ENCODE data around the gene RAPGEF4. TPM values are rescaled to one million over a fixed set of nuclear protein-coding genes. Genes with fewer than 3 reads are reported as not detected.
A peak's percentile ranks its signal among the peaks of the same experiment; 100 is the strongest.

The RAPGEF4 gene
- polyA plus RNA-seq, 3 donors = not detected

DNA sequence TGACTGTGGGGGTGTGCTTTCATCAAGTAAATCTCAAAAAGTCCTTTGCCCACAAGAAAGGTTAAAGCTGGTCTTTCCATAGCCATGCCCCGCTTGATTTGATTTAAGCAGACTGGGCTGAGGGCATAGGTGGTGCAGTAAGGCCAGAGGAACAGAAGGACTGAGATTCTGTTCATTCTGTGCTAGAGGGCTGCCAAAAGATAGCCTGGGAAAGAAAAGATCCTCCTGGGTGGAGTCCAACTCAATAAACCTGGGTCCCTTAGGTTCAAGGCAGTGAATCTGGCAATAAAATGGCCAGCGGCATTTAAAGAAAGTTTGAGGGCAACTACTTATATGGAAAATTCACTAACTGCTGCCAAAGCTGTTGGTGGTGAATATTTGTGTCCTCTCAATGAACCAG lies 280.8 kb downstream of the RAPGEF4 start:
- Mint-ChIP-seq H3K27me3 (ENCODE audit: low read depth in 3 of 3) (peaks cover 5 to 11% (median 5%) of the 10 kb centered on the region in 3 donors), H3K4me3 (no peak overlapping the region), H3K36me3 (no peaks in the 10 kb centered on the region), H3K4me1 (peaks cover 8% of the 10 kb centered on the region), H3K27ac (no peak overlapping the region), H3K9me3 (peaks cover 0 to 2% (median 0%) of the 10 kb centered on the region in 7 donors)
- no peak for DNase-seq
- H3K27me3 ChIP-seq (ENCODE audit: control insufficient read depth in 2 of 2, insufficient read depth in 2 of 2, low read length in 2 of 2) = peaks cover 0 to 5% of the 10 kb centered on the region in 2 donors
- TF ChIP-seq, protein P1, sequence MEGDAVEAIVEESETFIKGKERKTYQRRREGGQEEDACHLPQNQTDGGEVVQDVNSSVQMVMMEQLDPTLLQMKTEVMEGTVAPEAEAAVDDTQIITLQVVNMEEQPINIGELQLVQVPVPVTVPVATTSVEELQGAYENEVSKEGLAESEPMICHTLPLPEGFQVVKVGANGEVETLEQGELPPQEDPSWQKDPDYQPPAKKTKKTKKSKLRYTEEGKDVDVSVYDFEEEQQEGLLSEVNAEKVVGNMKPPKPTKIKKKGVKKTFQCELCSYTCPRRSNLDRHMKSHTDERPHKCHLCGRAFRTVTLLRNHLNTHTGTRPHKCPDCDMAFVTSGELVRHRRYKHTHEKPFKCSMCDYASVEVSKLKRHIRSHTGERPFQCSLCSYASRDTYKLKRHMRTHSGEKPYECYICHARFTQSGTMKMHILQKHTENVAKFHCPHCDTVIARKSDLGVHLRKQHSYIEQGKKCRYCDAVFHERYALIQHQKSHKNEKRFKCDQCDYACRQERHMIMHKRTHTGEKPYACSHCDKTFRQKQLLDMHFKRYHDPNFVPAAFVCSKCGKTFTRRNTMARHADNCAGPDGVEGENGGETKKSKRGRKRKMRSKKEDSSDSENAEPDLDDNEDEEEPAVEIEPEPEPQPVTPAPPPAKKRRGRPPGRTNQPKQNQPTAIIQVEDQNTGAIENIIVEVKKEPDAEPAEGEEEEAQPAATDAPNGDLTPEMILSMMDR (IDR thresholded peaks at IDR 0.05) = no peak
- H3K4me1 ChIP-seq (ENCODE audit: control insufficient read depth in 1 of 2, insufficient read depth in 2 of 2, low read length in 2 of 2) = no peaks in the 10 kb centered on the region
- 100% methylated on average over 1 of the region's 2 CpGs for WGBS (ENCODE audit: insufficient coverage)
- no peak overlapping the region for H3K27ac ChIP-seq (ENCODE audit: low read depth in 1 of 2, low read length in 2 of 2)
- no peaks in the 10 kb centered on the region for H3K79me2 ChIP-seq (ENCODE audit: insufficient read depth, low read length)
- no peaks in the 10 kb centered on the region for H4K20me1 ChIP-seq (ENCODE audit: insufficient read depth, low read length)
- H3K4me2 ChIP-seq (replicated peaks; ENCODE audit: extremely low read depth, low read length, poor library complexity, severe bottlenecking) = no peak overlapping the region
- no peaks in the 10 kb centered on the region for H3K36me3 ChIP-seq (replicated peaks in 1 of 2; ENCODE audit: control insufficient read depth in 1 of 2, insufficient read depth in 2 of 2, low read length in 2 of 2)
- intact Hi-C loops (cut with micrococcal nuclease) = no loop called here
- H3K9ac ChIP-seq (ENCODE audit: insufficient read depth, low read length, poor library complexity, severe bottlenecking) = no peak overlapping the region
- no peak overlapping the region for H3K4me3 ChIP-seq (replicated peaks in 1 of 3; ENCODE audit: low read depth in 2 of 3, low read length in 3 of 3)
- H3K9me3 ChIP-seq (replicated peaks in 1 of 2; ENCODE audit: control insufficient read depth in 1 of 2, insufficient read depth in 1 of 2, low read length in 2 of 2) = no peaks in the 10 kb centered on the region
- H2AFZ ChIP-seq (ENCODE audit: insufficient read depth, low read depth, low read length, poor library complexity, severe bottlenecking) = no peak overlapping the region

DNA sequence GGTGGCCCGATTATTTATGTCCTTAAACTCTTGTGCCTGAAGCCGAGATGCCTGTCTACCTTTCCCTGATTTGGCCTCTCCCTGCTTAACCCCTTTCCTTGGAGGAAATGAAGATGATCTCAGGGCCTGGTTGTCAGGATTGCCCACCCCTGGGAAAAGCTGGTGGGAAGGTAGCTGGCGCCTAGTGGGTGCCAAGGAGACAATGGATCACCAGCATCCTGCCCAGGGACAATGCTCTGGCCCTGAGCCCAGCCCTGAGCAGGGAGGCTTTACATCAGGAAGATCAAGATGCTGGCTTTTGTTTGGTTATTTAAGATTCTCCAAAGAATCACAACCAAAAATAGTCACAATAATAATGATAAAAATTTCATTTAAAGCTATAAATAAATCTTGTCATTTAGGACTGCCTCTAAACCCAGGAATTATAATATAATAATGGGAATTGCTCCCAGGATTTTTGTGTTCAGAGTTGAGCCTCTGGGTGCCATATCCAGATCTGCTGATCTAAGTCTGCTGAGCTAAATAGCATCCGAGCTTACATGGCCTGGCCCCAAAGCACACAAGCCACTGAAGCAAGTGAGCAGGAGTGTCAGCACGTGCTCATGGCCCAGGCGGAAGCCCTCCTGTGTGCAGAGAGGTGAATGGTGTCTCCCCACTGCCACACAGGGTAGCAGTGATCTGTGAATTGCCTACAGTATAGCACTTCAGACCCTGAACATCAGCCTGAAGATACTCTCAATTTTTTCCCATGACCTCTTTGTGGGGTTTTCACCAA lies 282.2 kb downstream of the RAPGEF4 start:
- intact Hi-C loops (cut with micrococcal nuclease) = no loop called here

More for the DNA sequence above, 282.2 kb downstream of the RAPGEF4 start:
- Mint-ChIP-seq H3K27me3 (ENCODE audit: low read depth in 3 of 3) (peaks cover 3 to 10% (median 9%) of the 10 kb centered on the region in 3 donors), H3K4me1 (peaks cover 5% of the 10 kb centered on the region), H3K36me3 (no peaks in the 10 kb centered on the region), H3K9me3 (peaks cover 0 to 2% (median 0%) of the 10 kb centered on the region in 7 donors), H3K27ac (peak overlapping the region in 1 of 7 donors; percentile 6), H3K4me3 (no peak overlapping the region)
- Histone ChIP-seq H3K79me2 (ENCODE audit: insufficient read depth, low read length) (no peaks in the 10 kb centered on the region), H3K9me3 (replicated peaks in 1 of 2; ENCODE audit: control insufficient read depth in 1 of 2, insufficient read depth in 1 of 2, low read length in 2 of 2) (no peaks in the 10 kb centered on the region), H2AFZ (ENCODE audit: insufficient read depth, low read depth, low read length, poor library complexity, severe bottlenecking) (no peak overlapping the region), H3K36me3 (replicated peaks in 1 of 2; ENCODE audit: control insufficient read depth in 1 of 2, insufficient read depth in 2 of 2, low read length in 2 of 2) (no peaks in the 10 kb centered on the region), H3K9ac (ENCODE audit: insufficient read depth, low read length, poor library complexity, severe bottlenecking) (no peak overlapping the region), H3K27ac (ENCODE audit: low read depth in 1 of 2, low read length in 2 of 2) (no peak overlapping the region), H3K27me3 (ENCODE audit: control insufficient read depth in 2 of 2, insufficient read depth in 2 of 2, low read length in 2 of 2) (peaks cover 0 to 5% of the 10 kb centered on the region in 2 donors), H3K4me3 (replicated peaks in 1 of 3; ENCODE audit: low read depth in 2 of 3, low read length in 3 of 3) (no peak overlapping the region), H3K4me1 (ENCODE audit: control insufficient read depth in 1 of 2, insufficient read depth in 2 of 2, low read length in 2 of 2) (no peaks in the 10 kb centered on the region), H3K4me2 (replicated peaks; ENCODE audit: extremely low read depth, low read length, poor library complexity, severe bottlenecking) (no peak overlapping the region), H4K20me1 (ENCODE audit: insufficient read depth, low read length) (no peaks in the 10 kb centered on the region)
- TF ChIP-seq, protein P1 (IDR thresholded peaks at IDR 0.05) = no peak
- no peak for DNase-seq
- 93% methylated on average over 5 of the region's 6 CpGs for WGBS (ENCODE audit: insufficient coverage)
